OCI-LY7 (cell line): ENCODE data around the gene SPECC1. TPM values are rescaled to one million over a fixed set of nuclear protein-coding genes. Genes with fewer than 3 reads are reported as not detected.
"Not testable (repeated sequence)": the region's sequence is repeated elsewhere in the genome, so short reads cannot be mapped to it uniquely, and the experiment has no call there.

Source experiments
- BruUV-seq: library from RNA; stranded (reverse); fragments of 400-500 nt; replicated peaks from 2 replicates; lab custom pipeline; 2021; lab: Mats Ljungman, UMichigan
- CTCF ChIA-PET: fragments of 300-600 bp; sonication (Branson Sonifier 250); formaldehyde crosslinking; loops from one replicate; lab custom pipeline; 2022; ENCODE audit warnings: antibody characterized with exemption; ENCODE audit not compliant: unreplicated experiment; lab: Charles Lee
- POLR2A ChIA-PET: fragments of 300-600 bp; sonication (Branson Sonifier 250); formaldehyde crosslinking; loops from one replicate; lab custom pipeline; 2022; ENCODE audit warnings: antibody characterized with exemption; lab: Charles Lee
- DNase-seq: peaks from one replicate; pipeline ENCODE4 v3.0.0-alpha.2; 2015; ENCODE audit warnings: low spot score
- H2AFZ ChIP-seq: fragments of 200-600 bp; sonication (generic), shearing (Covaris generic); 2 replicates; pipeline ENCODE4 v1.6.1; 2014; ENCODE audit warnings: mild to moderate bottlenecking, antibody characterized with exemption, low read length, moderate library complexity
- H3K27ac ChIP-seq: fragments of 200-600 bp; sonication (generic); 2 replicates; pipeline ENCODE4 v1.5.1; 2014; ENCODE audit warnings: mixed run types, low read depth, mild to moderate bottlenecking, moderate library complexity, low read length, inconsistent platforms; ENCODE audit not compliant: poor library complexity, severe bottlenecking
- H3K36me3 ChIP-seq: fragments of 200-600 bp; sonication (generic); 2 replicates; pipeline ENCODE4 v1.6.1; 2014; ENCODE audit warnings: mild to moderate bottlenecking, antibody characterized with exemption, low read length, moderate library complexity, mixed read lengths; ENCODE audit not compliant: insufficient read depth
- H3K4me1 ChIP-seq: fragments of 200-600 bp; sonication (generic); 2 replicates; pipeline ENCODE4 v1.5.1; 2014; ENCODE audit warnings: mild to moderate bottlenecking, low read length; ENCODE audit not compliant: insufficient read depth, poor library complexity, severe bottlenecking
- H3K4me2 ChIP-seq: fragments of 200-600 bp; sonication (generic); 2 replicates; pipeline ENCODE4 v1.6.1; 2014; ENCODE audit warnings: mild to moderate bottlenecking, low read length
- H3K4me3 ChIP-seq: fragments of 200-600 bp; sonication (generic); 2 replicates; pipeline ENCODE4 v1.5.1; 2014; ENCODE audit warnings: mild to moderate bottlenecking, low read depth, low read length; ENCODE audit not compliant: poor library complexity, severe bottlenecking
- H3K79me2 ChIP-seq: fragments of 200-600 bp; sonication (generic); 2 replicates; pipeline ENCODE4 v1.6.1; 2016; ENCODE audit warnings: low read depth, mild to moderate bottlenecking, low read length, moderate library complexity, mixed read lengths; ENCODE audit not compliant: insufficient read depth
- H3K9me2 ChIP-seq: fragments of 200-600 bp; sonication (generic); 2 replicates; pipeline ENCODE4 v1.6.1; 2016; ENCODE audit warnings: mild to moderate bottlenecking, low read length, mixed read lengths; ENCODE audit not compliant: insufficient read depth
- H3K9me3 ChIP-seq: fragments of 200-600 bp; sonication (generic); 2 replicates; pipeline ENCODE4 v1.6.1; 2014; ENCODE audit warnings: mild to moderate bottlenecking, mixed run types, low read length, mixed read lengths
- H4K20me1 ChIP-seq: fragments of 200-600 bp; sonication (generic); 2 replicates; pipeline ENCODE4 v1.6.1; 2014; ENCODE audit warnings: mild to moderate bottlenecking, antibody characterized with exemption, low read length, moderate library complexity, mixed read lengths; ENCODE audit not compliant: insufficient read depth
- intact Hi-C: fragments of 100-400 bp; cut with micrococcal nuclease; formaldehyde crosslinking; loops from one replicate; pipeline ENCODE4 v1.10.0; 2022; ENCODE audit not compliant: unreplicated experiment
- total RNA-seq, 2 experiments: library from RNA; depleted of rRNA in 1 of 2; stranded (reverse); fragments of >200 nt in 1 of 2; shearing (Covaris generic) in 1 of 2; gene quantifications; 2 replicates each; pipeline ENCODE4 v1.2.3, GENCODE V29; 2014 to 2022
- TF ChIP-seq, protein P1 (sequence below): fragments of 200-600 bp; sonication (generic); conservative IDR thresholded peaks from 2 replicates; pipeline ENCODE4 v1.5.1; 2014; ENCODE audit warnings: mild to moderate bottlenecking, antibody characterized with exemption, low read length, moderate library complexity, mixed read lengths

SPECC1 gene
- total RNA-seq, 2 experiments from 2014 or later = 0.47 to 2.8 TPM

DNA sequence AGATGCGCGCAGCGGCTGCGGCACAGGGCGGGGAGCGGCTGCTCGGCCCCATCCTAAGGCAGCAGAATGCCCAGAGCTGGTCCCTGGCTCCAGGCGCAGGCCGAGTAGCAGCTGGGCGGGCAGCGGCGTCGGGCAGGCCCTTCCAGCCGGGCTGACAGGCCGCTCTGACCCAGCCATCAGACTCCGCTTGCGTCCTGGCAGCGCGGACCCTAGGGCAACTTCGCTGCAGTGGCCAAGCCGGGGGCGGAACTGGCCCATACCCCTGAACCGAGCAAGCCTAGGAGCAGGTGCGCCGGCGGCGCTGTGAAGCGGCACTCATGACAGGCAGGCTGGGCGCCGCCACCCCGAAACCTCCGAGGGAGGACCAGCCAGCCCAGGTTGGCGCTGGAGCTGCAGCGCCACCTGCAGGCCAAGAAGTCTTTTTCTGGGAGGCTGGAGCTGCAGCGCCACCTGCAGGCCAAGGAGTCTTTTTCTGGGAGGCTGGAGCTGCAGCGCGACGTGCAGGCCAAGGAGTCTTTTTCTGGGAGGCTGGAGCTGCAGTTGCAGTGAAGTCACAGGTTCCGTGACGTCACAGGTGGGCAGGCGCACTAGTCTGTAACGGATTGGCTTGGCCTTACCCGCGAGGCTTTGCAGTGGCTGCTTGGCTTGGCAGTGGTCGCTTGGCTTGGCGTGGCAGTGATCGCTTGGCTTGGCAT is 311.5 kb downstream of the SPECC1 start:
- H4K20me1 ChIP-seq, H3K79me2 ChIP-seq, H3K4me2 ChIP-seq, H3K4me1 ChIP-seq, H3K27ac ChIP-seq, H3K9me2 ChIP-seq, CTCF ChIA-PET, H2AFZ ChIP-seq, H3K9me3 ChIP-seq, BruUV-seq, H3K36me3 ChIP-seq, POLR2A ChIA-PET, H3K4me3 ChIP-seq: not testable (repeated sequence)
- DNase-seq = peak; percentile 34
- intact Hi-C loops = loop anchor here (2.0 kb wide), 2 partner anchors 94 to 200 kb away; no protein-coding TSS in a partner anchor
- TF ChIP-seq, protein P1, sequence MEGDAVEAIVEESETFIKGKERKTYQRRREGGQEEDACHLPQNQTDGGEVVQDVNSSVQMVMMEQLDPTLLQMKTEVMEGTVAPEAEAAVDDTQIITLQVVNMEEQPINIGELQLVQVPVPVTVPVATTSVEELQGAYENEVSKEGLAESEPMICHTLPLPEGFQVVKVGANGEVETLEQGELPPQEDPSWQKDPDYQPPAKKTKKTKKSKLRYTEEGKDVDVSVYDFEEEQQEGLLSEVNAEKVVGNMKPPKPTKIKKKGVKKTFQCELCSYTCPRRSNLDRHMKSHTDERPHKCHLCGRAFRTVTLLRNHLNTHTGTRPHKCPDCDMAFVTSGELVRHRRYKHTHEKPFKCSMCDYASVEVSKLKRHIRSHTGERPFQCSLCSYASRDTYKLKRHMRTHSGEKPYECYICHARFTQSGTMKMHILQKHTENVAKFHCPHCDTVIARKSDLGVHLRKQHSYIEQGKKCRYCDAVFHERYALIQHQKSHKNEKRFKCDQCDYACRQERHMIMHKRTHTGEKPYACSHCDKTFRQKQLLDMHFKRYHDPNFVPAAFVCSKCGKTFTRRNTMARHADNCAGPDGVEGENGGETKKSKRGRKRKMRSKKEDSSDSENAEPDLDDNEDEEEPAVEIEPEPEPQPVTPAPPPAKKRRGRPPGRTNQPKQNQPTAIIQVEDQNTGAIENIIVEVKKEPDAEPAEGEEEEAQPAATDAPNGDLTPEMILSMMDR = peak; percentile 75

- H2AFZ ChIP-seq, BruUV-seq, H3K4me3 ChIP-seq, H3K27ac ChIP-seq, H3K36me3 ChIP-seq, DNase-seq, H3K4me1 ChIP-seq, POLR2A ChIA-PET, H3K9me3 ChIP-seq, CTCF ChIA-PET, H3K4me2 ChIP-seq, H3K9me2 ChIP-seq, H4K20me1 ChIP-seq, H3K79me2 ChIP-seq: not testable (repeated sequence)
- intact Hi-C loops = loop anchor here (2.0 kb wide), 2 partner anchors 95 to 201 kb away; no protein-coding TSS in a partner anchor
Measured at GRCh38 chr17:20321357-20321756, 312.2 kb downstream of the SPECC1 start.

DNA sequence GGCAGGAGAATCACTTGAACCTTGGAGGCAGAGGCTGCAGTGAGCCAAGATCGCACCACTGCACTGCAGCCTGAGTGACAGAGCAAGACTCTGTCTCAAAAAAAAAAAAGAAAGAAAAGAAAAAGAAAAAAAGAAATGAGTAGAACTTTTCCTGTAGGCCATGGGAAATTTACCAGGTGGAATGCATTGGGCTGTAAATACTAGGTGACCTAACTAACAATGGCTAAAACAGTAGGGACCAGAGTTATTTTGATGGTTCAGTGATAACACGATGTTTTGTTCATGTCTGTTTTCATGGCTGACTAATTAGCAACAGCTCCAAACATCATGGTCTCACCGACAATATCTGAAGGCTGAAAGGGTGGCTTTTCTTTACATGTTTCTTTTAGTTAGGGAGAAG is 318.6 kb downstream of the SPECC1 start:
- H2AFZ ChIP-seq, H3K79me2 ChIP-seq, H3K4me3 ChIP-seq, DNase-seq, H4K20me1 ChIP-seq, CTCF ChIA-PET, H3K9me2 ChIP-seq, H3K4me1 ChIP-seq, H3K27ac ChIP-seq, H3K9me3 ChIP-seq, H3K36me3 ChIP-seq, H3K4me2 ChIP-seq, BruUV-seq, POLR2A ChIA-PET, intact Hi-C loops: not testable (repeated sequence)

GRCh38 chr17:20351405-20351804 is 342.2 kb downstream of the SPECC1 start:
- H3K9me2 ChIP-seq, H3K36me3 ChIP-seq, H3K79me2 ChIP-seq, POLR2A ChIA-PET, intact Hi-C loops, H4K20me1 ChIP-seq, H3K9me3 ChIP-seq, H2AFZ ChIP-seq, H3K27ac ChIP-seq, DNase-seq, BruUV-seq, H3K4me2 ChIP-seq, H3K4me1 ChIP-seq, CTCF ChIA-PET, H3K4me3 ChIP-seq: not testable (repeated sequence)

DNA sequence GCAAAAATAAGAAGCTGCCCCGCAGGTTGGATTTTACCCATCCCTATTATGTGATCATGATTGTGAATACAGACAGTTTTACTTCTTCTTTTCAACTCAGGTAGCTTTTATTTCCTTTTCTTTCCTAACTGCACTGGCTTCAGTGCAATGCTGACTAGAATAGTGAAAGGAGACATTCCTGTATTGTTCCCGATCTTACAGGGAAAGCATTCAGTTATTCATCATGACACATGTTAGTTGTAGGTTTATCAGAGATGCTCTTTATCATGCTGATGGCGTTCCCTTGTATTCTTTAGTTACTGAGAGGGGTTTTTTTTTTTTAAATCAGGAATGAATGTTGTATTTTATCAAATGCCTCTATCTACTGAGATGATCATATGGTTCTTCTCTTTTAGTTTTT is 343.4 kb downstream of the SPECC1 start:
- H3K9me3 ChIP-seq, BruUV-seq, H3K9me2 ChIP-seq, H3K79me2 ChIP-seq, H3K36me3 ChIP-seq, H4K20me1 ChIP-seq, intact Hi-C loops, H3K4me3 ChIP-seq, H3K4me2 ChIP-seq, H3K27ac ChIP-seq, POLR2A ChIA-PET, CTCF ChIA-PET, H3K4me1 ChIP-seq, H2AFZ ChIP-seq, DNase-seq: not testable (repeated sequence)

- H3K27ac ChIP-seq, H4K20me1 ChIP-seq, intact Hi-C loops, H3K79me2 ChIP-seq, CTCF ChIA-PET, POLR2A ChIA-PET, H3K4me3 ChIP-seq, DNase-seq, H3K36me3 ChIP-seq, H3K9me2 ChIP-seq, H3K9me3 ChIP-seq, H3K4me1 ChIP-seq, BruUV-seq, H2AFZ ChIP-seq, H3K4me2 ChIP-seq: not testable (repeated sequence)
Measured at GRCh38 chr17:20363846-20364245, 354.7 kb downstream of the SPECC1 start.
